HepG2 (cell line): ENCODE measurements around the gene CYB5D1. TPM values are rescaled to one million over a fixed set of nuclear protein-coding genes. Genes with fewer than 3 reads are reported as not detected.

Source experiments
- AHR ChIP-seq: IDR thresholded peaks from 2 replicates; pipeline ENCODE4 v1.6.1; 2018; ENCODE audit warnings: missing genetic modification reagents, missing compliant biosample characterization
- ARNT2 ChIP-seq: sonication (generic); formaldehyde crosslinking; IDR thresholded peaks from 2 replicates; pipeline ENCODE4 v1.8.0; 2022; ENCODE audit warnings: mild to moderate bottlenecking, low read depth, missing genetic modification reagents, moderate library complexity
- ATF1 ChIP-seq: IDR thresholded peaks from 2 replicates; pipeline ENCODE4 v1.6.1; 2016; ENCODE audit warnings: mild to moderate bottlenecking, control low read depth
- ATF7 ChIP-seq, 2 experiments: fragments of 450-650 bp in 1 of 2; sonication (generic) in 1 of 2; formaldehyde crosslinking in 1 of 2; IDR thresholded peaks; 2 replicates each; pipeline versions ENCODE4 v1.4.0 to v1.6.1; 2016 to 2020; ENCODE audit warnings: antibody characterized with exemption in 1 of 2, mild to moderate bottlenecking in 1 of 2, missing genetic modification reagents in 1 of 2
- CBX1 ChIP-seq: IDR thresholded peaks from one replicate; pipeline ENCODE4 v1.6.1; 2016; ENCODE audit warnings: antibody characterized with exemption, low read depth
- CCAR2 ChIP-seq: fragments of 200-400 bp; formaldehyde crosslinking; optimal IDR thresholded peaks from 2 replicates; pipeline ENCODE3; 2018; ENCODE audit warnings: low read depth, mild to moderate bottlenecking, low read length, moderate library complexity
- EEA1 ChIP-seq: sonication (generic); formaldehyde crosslinking; IDR thresholded peaks from 2 replicates; pipeline ENCODE4 v1.5.1; 2020; ENCODE audit warnings: mild to moderate bottlenecking, missing genetic modification reagents, borderline replicate concordance
- ERF ChIP-seq: IDR thresholded peaks from 2 replicates; pipeline ENCODE4 v1.6.1; 2018; ENCODE audit warnings: missing biosample characterization, missing genetic modification reagents
- GATA4 ChIP-seq: sonication (generic); IDR thresholded peaks from 2 replicates; pipeline ENCODE4 v1.6.1; 2016; ENCODE audit warnings: antibody characterized with exemption, low read depth, borderline replicate concordance
- HOMEZ ChIP-seq: IDR thresholded peaks from 2 replicates; pipeline ENCODE4 v1.6.1; 2016; ENCODE audit warnings: low read depth
- IKZF5 ChIP-seq: IDR thresholded peaks from 2 replicates; pipeline ENCODE4 v1.6.1; 2018; ENCODE audit warnings: missing genetic modification reagents, mild to moderate bottlenecking, missing compliant biosample characterization
- KDM1A ChIP-seq: IDR thresholded peaks from 2 replicates; pipeline ENCODE4 v1.6.1; 2016; ENCODE audit warnings: missing compliant biosample characterization
- KDM4B ChIP-seq: sonication (generic); formaldehyde crosslinking; IDR thresholded peaks from 2 replicates; pipeline ENCODE4 v1.4.0; 2020; ENCODE audit warnings: missing genetic modification reagents
- NAIF1 ChIP-seq: sonication (generic); formaldehyde crosslinking; IDR thresholded peaks from 2 replicates; pipeline ENCODE4 v1.5.0; 2020; ENCODE audit warnings: mild to moderate bottlenecking, missing genetic modification reagents, borderline replicate concordance
- PHF21A ChIP-seq: sonication (generic); formaldehyde crosslinking; IDR thresholded peaks from 2 replicates; pipeline ENCODE4 v1.5.0; 2020; ENCODE audit warnings: mild to moderate bottlenecking, missing genetic modification reagents
- RBM22 ChIP-seq: fragments of 200-400 bp; formaldehyde crosslinking; optimal IDR thresholded peaks from 2 replicates; pipeline ENCODE3; 2017; ENCODE audit warnings: mild to moderate bottlenecking, low read length, moderate library complexity
- RFXANK ChIP-seq: IDR thresholded peaks from 2 replicates; pipeline ENCODE4 v1.6.1; 2016
- SSRP1 ChIP-seq: IDR thresholded peaks from 2 replicates; pipeline ENCODE4 v1.6.1; 2016; ENCODE audit warnings: control low read depth
- STAT6 ChIP-seq: sonication (generic); formaldehyde crosslinking; IDR thresholded peaks from 2 replicates; pipeline ENCODE4 v1.4.0; 2020; ENCODE audit warnings: missing genetic modification reagents, mild to moderate bottlenecking, borderline replicate concordance
- TCF7 ChIP-seq: sonication (generic); IDR thresholded peaks from 2 replicates; pipeline ENCODE4 v1.6.1; 2016; ENCODE audit warnings: antibody characterized with exemption, low read depth
- ZBTB7B ChIP-seq: sonication (generic); formaldehyde crosslinking; IDR thresholded peaks from 2 replicates; pipeline ENCODE4 v1.4.0; 2020; ENCODE audit warnings: missing genetic modification reagents
- ZEB1 ChIP-seq: IDR thresholded peaks from 2 replicates; pipeline ENCODE4 v1.6.1; 2012; ENCODE audit warnings: mild to moderate bottlenecking, low read depth, inconsistent platforms; ENCODE audit not compliant: insufficient replicate concordance
- ZNF24 ChIP-seq: fragments of 450-650 bp; IDR thresholded peaks from 2 replicates; pipeline ENCODE4 v1.6.1; 2017; ENCODE audit warnings: antibody characterized with exemption, mild to moderate bottlenecking
- ZNF263 ChIP-seq: sonication (generic); formaldehyde crosslinking; IDR thresholded peaks from 2 replicates; pipeline ENCODE4 v1.4.0; 2020; ENCODE audit warnings: missing genetic modification reagents
- ZNF354B ChIP-seq: sonication (generic); formaldehyde crosslinking; IDR thresholded peaks from 2 replicates; pipeline ENCODE4 v1.8.0; 2022; ENCODE audit warnings: mild to moderate bottlenecking, missing genetic modification reagents
- polyA plus RNA-seq, 8 experiments: library from polyadenylated mRNA; depleted of rRNA in 3 of 8; stranded (reverse) in 7 of 8; unstranded in 1 of 8; fragments of >200 nt; fragmentation: Illumina TruSeq in 4 of 8; extraction: Trizol in 4 of 8; gene quantifications; 2 replicates each; pipeline versions ENCODE4 v1.2.1 to v1.2.3, GENCODE V29; 2011 to 2016; ENCODE audit warnings: low read depth in 4 of 8, missing spikeins in 1 of 8, mixed read lengths in 1 of 8; ENCODE audit not compliant: insufficient read depth in 1 of 8
- total RNA-seq, 5 experiments: library from RNA; depleted of rRNA; stranded (reverse); fragments of >200 nt; fragmentation: Illumina TruSeq; extraction: Trizol; gene quantifications; 2 replicates each; pipeline ENCODE4 v1.2.3, GENCODE V29; 2016; ENCODE audit warnings: low read depth in 1 of 5

CYB5D1 gene
- total and polyA plus RNA-seq, 2 of the 13 experiments (the other 11 are each of a cell fraction or from before 2014, with no cell fraction given) = 8.9 to 17.0 TPM

- peak; percentile 86 for TF ChIP-seq ZEB1
- peak; percentile 93 for TF ChIP-seq CCAR2
- TF ChIP-seq ZBTB7B (CRISPR knock-in tag) = peak; percentile 90
- TF ChIP-seq GATA4 = peak; percentile 25; the same call in 1 of the 2 replicates
- peak; percentile 80; the same call in 1 of the 2 replicates for TF ChIP-seq IKZF5
- peak; percentile 81 for TF ChIP-seq ATF1 (CRISPR knock-in tag)
- TF ChIP-seq ATF7 (IDR thresholded peaks at IDR 0.05) = peak; percentile 95
- TF ChIP-seq ATF7 (CRISPR knock-in tag; IDR thresholded peaks at IDR 0.05) = peak; percentile 99
- TF ChIP-seq RFXANK (CRISPR knock-in tag) = peak; percentile 82
- peak; percentile 99 for TF ChIP-seq PHF21A (CRISPR knock-in tag)
- peak; percentile 81; the same call in 1 of the 2 replicates for TF ChIP-seq STAT6 (CRISPR knock-in tag)
- TF ChIP-seq AHR (CRISPR knock-in tag) = peak; percentile 77
- no peak for TF ChIP-seq NAIF1 (CRISPR knock-in tag)
- peak; percentile 95 for TF ChIP-seq RBM22
- TF ChIP-seq SSRP1 (CRISPR knock-in tag) = peak; percentile 93
- TF ChIP-seq TCF7 = peak; percentile 47; the same call in 1 of the 2 replicates
- no peak for TF ChIP-seq ZNF354B (CRISPR knock-in tag)
- peak; percentile 69; the same call in 1 of the 2 replicates for TF ChIP-seq ZNF24
- 0 out of 2 replicates have a peak, but pooled peaks have one; percentile 15 for TF ChIP-seq EEA1 (CRISPR knock-in tag)
- peak; percentile 90; the same call in 1 of the 2 replicates for TF ChIP-seq KDM1A (CRISPR knock-in tag)
- TF ChIP-seq HOMEZ (CRISPR knock-in tag) = 0 out of 2 replicates have a peak, but pooled peaks have one; percentile 38
- no peak for TF ChIP-seq CBX1
- peak; percentile 92 for TF ChIP-seq ERF (CRISPR knock-in tag)
- peak; percentile 95 for TF ChIP-seq KDM4B (CRISPR knock-in tag)
- TF ChIP-seq ARNT2 (CRISPR knock-in tag) = peak; percentile 79; the same call in 1 of the 2 replicates
- peak; percentile 95 for TF ChIP-seq ZNF263
Observed at GRCh38 chr17:7836596-7837407, 21.0 kb upstream of the CYB5D1 start (continued).
